IMR-90 (cell line): ENCODE data around the gene CYP2A13. TPM values are rescaled to one million over a fixed set of nuclear protein-coding genes. Genes with fewer than 3 reads are reported as not detected.

ENCODE experiments used
- ATAC-seq: fragments of 200-7000 bp; cut with Tn5 transposase; 2 replicates; pipeline ENCODE4 v1.9.1; 2020; ENCODE audit warnings: low read depth, mild to moderate bottlenecking, moderate library complexity
- Bru-seq: library from RNA; stranded (reverse); fragments of 400-500 nt; gene quantifications from one replicate; lab custom pipeline; 2021; lab: Mats Ljungman, UMichigan
- BruChase-seq, 2 experiments: library from RNA; stranded (reverse); fragments of 400-500 nt; gene quantifications; one replicate each; lab custom pipeline; 2021; lab: Mats Ljungman, UMichigan
- BruUV-seq: library from RNA; stranded (reverse); fragments of 400-500 nt; replicated peaks from 2 replicates; lab custom pipeline; 2021; lab: Mats Ljungman, UMichigan
- CTCF ChIA-PET: fragments of 300-600 bp; formaldehyde crosslinking; extraction: SDS; loops from one replicate; lab custom pipeline; 2021; ENCODE audit warnings: antibody characterized with exemption; lab: Yijun Ruan, JAX
- POLR2A ChIA-PET: fragments of 300-600 bp; sonication (Branson Sonifier 250); formaldehyde crosslinking; loops from one replicate; lab custom pipeline; 2022; ENCODE audit warnings: antibody characterized with exemption; ENCODE audit not compliant: unreplicated experiment; lab: Charles Lee
- DNase-seq: peaks from one replicate; pipeline ENCODE4 v3.0.0; 2013
- H2AFZ ChIP-seq: replicated peaks from 2 replicates; pipeline ENCODE3; 2013; ENCODE audit warnings: low read length, mild to moderate bottlenecking; ENCODE audit not compliant: poor library complexity
- H2AK5ac ChIP-seq: 2 replicates; pipeline ENCODE4 v1.6.1; 2013; ENCODE audit warnings: low read depth, low read length, inconsistent platforms
- H2AK9ac ChIP-seq: replicated peaks from 2 replicates; pipeline ENCODE3; 2013; ENCODE audit warnings: mild to moderate bottlenecking, low read depth, low read length, moderate library complexity; ENCODE audit not compliant: poor library complexity
- H2BK120ac ChIP-seq: 2 replicates; pipeline ENCODE4 v1.6.1; 2013; ENCODE audit warnings: low read depth, low read length, inconsistent platforms
- H2BK15ac ChIP-seq: 3 replicates; pipeline ENCODE4 v1.6.1; 2013; ENCODE audit warnings: low read depth, low read length, inconsistent platforms
- H2BK20ac ChIP-seq: 2 replicates; pipeline ENCODE4 v1.6.1; 2013; ENCODE audit warnings: low read depth, mild to moderate bottlenecking, inconsistent platforms, low read length, moderate library complexity
- H2BK5ac ChIP-seq: 2 replicates; pipeline ENCODE4 v1.6.1; 2013; ENCODE audit warnings: mild to moderate bottlenecking, low read depth, low read length, inconsistent platforms; ENCODE audit not compliant: poor library complexity, severe bottlenecking
- H3K14ac ChIP-seq: replicated peaks from 2 replicates; pipeline ENCODE4 v1.6.1; 2013; ENCODE audit warnings: low read depth, low read length, inconsistent platforms
- H3K18ac ChIP-seq: 2 replicates; pipeline ENCODE4 v1.6.1; 2013; ENCODE audit warnings: low read depth, low read length, control low read depth
- H3K23ac ChIP-seq: 2 replicates; pipeline ENCODE4 v1.6.1; 2013; ENCODE audit warnings: low read depth, low read length, inconsistent platforms
- H3K27ac ChIP-seq: 2 replicates; pipeline ENCODE4 v1.5.1; 2013; ENCODE audit warnings: mild to moderate bottlenecking, control low read depth, low read length; ENCODE audit not compliant: insufficient read depth
- H3K27me3 ChIP-seq: 2 replicates; pipeline ENCODE4 v1.6.1; 2013; ENCODE audit warnings: low read length; ENCODE audit not compliant: control insufficient read depth, insufficient read depth
- H3K36me3 ChIP-seq: 2 replicates; pipeline ENCODE4 v1.6.1; 2013; ENCODE audit warnings: low read length, mixed read lengths; ENCODE audit not compliant: control insufficient read depth, insufficient read depth
- H3K4ac ChIP-seq: 2 replicates; pipeline ENCODE4 v1.6.1; 2013; ENCODE audit warnings: low read depth, low read length, inconsistent platforms
- H3K4me1 ChIP-seq: 2 replicates; pipeline ENCODE4 v1.6.1; 2013; ENCODE audit warnings: low read length, mixed read lengths; ENCODE audit not compliant: control insufficient read depth, insufficient read depth
- H3K4me2 ChIP-seq: 2 replicates; pipeline ENCODE4 v1.6.1; 2013; ENCODE audit warnings: low read depth, mild to moderate bottlenecking, control low read depth, low read length, moderate library complexity
- H3K4me3 ChIP-seq: 2 replicates; pipeline ENCODE4 v1.5.1; 2013; ENCODE audit warnings: low read depth, mild to moderate bottlenecking, control low read depth, low read length, moderate library complexity; ENCODE audit not compliant: insufficient read depth
- H3K56ac ChIP-seq: 2 replicates; pipeline ENCODE4 v1.6.1; 2013; ENCODE audit warnings: low read length, inconsistent platforms; ENCODE audit not compliant: insufficient read depth; ENCODE audit errors: extremely low read depth
- H3K79me1 ChIP-seq, 2 experiments: 2 replicates each; pipeline ENCODE4 v1.6.1; 2013; ENCODE audit warnings: low read length in 2 of 2, inconsistent platforms in 1 of 2, low read depth in 1 of 2
- H3K9ac ChIP-seq: 2 replicates; pipeline ENCODE4 v1.6.1; 2013; ENCODE audit warnings: low read depth, low read length, control low read depth
- H3K9me1 ChIP-seq: 2 replicates; pipeline ENCODE4 v1.6.1; 2013; ENCODE audit warnings: low read length, inconsistent platforms; ENCODE audit not compliant: insufficient read depth
- H3K9me3 ChIP-seq: 2 replicates; pipeline ENCODE4 v1.6.1; 2013; ENCODE audit warnings: low read length; ENCODE audit not compliant: control insufficient read depth, insufficient read depth
- H4K20me1 ChIP-seq: 2 replicates; pipeline ENCODE4 v1.6.1; 2013; ENCODE audit warnings: low read length, inconsistent platforms; ENCODE audit not compliant: insufficient read depth
- H4K5ac ChIP-seq: 2 replicates; pipeline ENCODE4 v1.6.1; 2013; ENCODE audit warnings: mild to moderate bottlenecking, low read depth, low read length, control low read depth
- H4K8ac ChIP-seq, 2 experiments: 2 replicates each; pipeline ENCODE4 v1.6.1; 2013; ENCODE audit warnings: low read depth in 2 of 2, low read length in 2 of 2, control low read depth in 1 of 2, inconsistent platforms in 1 of 2
- H4K91ac ChIP-seq: 2 replicates; pipeline ENCODE4 v1.6.1; 2013; ENCODE audit warnings: low read depth, low read length, inconsistent platforms; ENCODE audit not compliant: insufficient read depth
- WGBS, 2 experiments: methylation state at CpG; one replicate each; pipeline versions ENCODE4 v1.1.5 to v1.1.7; 2013; ENCODE audit warnings: missing lambda C conversion rate in 2 of 2; ENCODE audit not compliant: insufficient read length in 1 of 2; ENCODE audit errors: extremely low coverage in 2 of 2; 5-methylcytosine and 5-hydroxymethylcytosine counted together
- dilution Hi-C: fragments of 300-500 bp; cut with HindIII; formaldehyde crosslinking; loops from one replicate; pipeline ENCODE4 v1.14.3; 2018; ENCODE audit warnings: low sequenced_read_pairs; ENCODE audit not compliant: unreplicated experiment
- in situ Hi-C: fragments of 300-500 bp; cut with MboI; formaldehyde crosslinking; loops from 3 replicates; pipeline ENCODE4 v1.14.3; 2019; ENCODE audit warnings: low sequenced_read_pairs, inconsistent platforms, mixed read lengths
- intact Hi-C: fragments of 100-400 bp; cut with micrococcal nuclease; formaldehyde crosslinking; loops from 2 replicates; pipeline ENCODE4 v1.10.0; 2022
- long read RNA-seq: library from polyadenylated mRNA; unstranded; transcript quantifications from one replicate; pipeline ENCODE4 v2.0.0, GENCODE V29; 2021; ENCODE audit not compliant: unreplicated experiment
- polyA plus RNA-seq, 3 experiments: library from polyadenylated mRNA; depleted of rRNA; stranded (reverse); fragments of >200 nt; gene quantifications; 2 replicates each; pipeline ENCODE4 v1.2.3, GENCODE V29; 2012; ENCODE audit warnings: low replicate concordance in 1 of 3
- total RNA-seq: library from RNA; depleted of rRNA; stranded (reverse); fragments of >200 nt; gene quantifications from 2 replicates; pipeline ENCODE4 v1.2.3, GENCODE V29; 2012; rRNA removed
- TF ChIP-seq, protein P1 (sequence below): fragments of 150-350 bp; IDR thresholded peaks from 2 replicates; pipeline ENCODE4 v1.6.1; 2017; ENCODE audit warnings: mild to moderate bottlenecking, antibody characterized with exemption, low read length, low read depth

CYP2A13 gene, protein sequence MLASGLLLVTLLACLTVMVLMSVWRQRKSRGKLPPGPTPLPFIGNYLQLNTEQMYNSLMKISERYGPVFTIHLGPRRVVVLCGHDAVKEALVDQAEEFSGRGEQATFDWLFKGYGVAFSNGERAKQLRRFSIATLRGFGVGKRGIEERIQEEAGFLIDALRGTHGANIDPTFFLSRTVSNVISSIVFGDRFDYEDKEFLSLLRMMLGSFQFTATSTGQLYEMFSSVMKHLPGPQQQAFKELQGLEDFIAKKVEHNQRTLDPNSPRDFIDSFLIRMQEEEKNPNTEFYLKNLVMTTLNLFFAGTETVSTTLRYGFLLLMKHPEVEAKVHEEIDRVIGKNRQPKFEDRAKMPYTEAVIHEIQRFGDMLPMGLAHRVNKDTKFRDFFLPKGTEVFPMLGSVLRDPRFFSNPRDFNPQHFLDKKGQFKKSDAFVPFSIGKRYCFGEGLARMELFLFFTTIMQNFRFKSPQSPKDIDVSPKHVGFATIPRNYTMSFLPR
- total RNA-seq: not detected in 2 replicates
- not detected in 2 replicates for polyA plus RNA-seq (2012; rRNA removed)
- polyA plus RNA-seq (2012; cell fraction: cytosol; rRNA removed): not detected in 2 replicates
- polyA plus RNA-seq (2012; cell fraction: nucleus; rRNA removed; ENCODE audit: low replicate concordance): not detected in 2 replicates
- Bru-seq, nascent RNA: not detected
- BruChase-seq, experiment 1, labeled RNA remaining after a 6-hour chase: not detected
- BruChase-seq, experiment 2, labeled RNA remaining after a 2-hour chase: not detected
- long read RNA-seq: 0 reads

GRCh38 chr19:41088151-41088550 lies at the start of gene CYP2A13:
TSS of gene CYP2A13 (plus strand) at chr19:41088451. CDS start at chr19:41088472, 21 bp downstream.
- CTCF ChIA-PET: no interaction called here

More at GRCh38 chr19:41088151-41088550, at the start of gene CYP2A13:
- H3K36me3 ChIP-seq: no peaks in the 10 kb centered on the region
- ATAC-seq (no peak), DNase-seq (no peak)
- no peak within 1 kb of the TSS for H3K9ac ChIP-seq
- no peak within 1 kb of the TSS for H3K18ac ChIP-seq
- WGBS, 2 experiments: no CpG with 5 or more reads among the region's 2 CpGs
- dilution Hi-C loops (no loop called here), in situ Hi-C loops (no loop called here), intact Hi-C loops (no loop called here)
- no peak within 1 kb of the TSS for H3K4me2 ChIP-seq
- H2BK20ac ChIP-seq: no peak within 1 kb of the TSS
- no peak within 1 kb of the TSS for H2AK5ac ChIP-seq
- no peak within 1 kb of the TSS for H2BK5ac ChIP-seq
- H3K56ac ChIP-seq: no peak within 1 kb of the TSS
- BruUV-seq: no TSS peak
- peaks cover 2% of the 10 kb centered on the region for H3K27me3 ChIP-seq
- H3K4me3 ChIP-seq: no peak within 1 kb of the TSS
- H2BK15ac ChIP-seq: no peak within 1 kb of the TSS
- no peak within 1 kb of the TSS for H2AK9ac ChIP-seq
- no peak within 1 kb of the TSS for H2BK120ac ChIP-seq
- H3K4me1 ChIP-seq: no peaks in the 10 kb centered on the region
- no peak within 1 kb of the TSS for H3K14ac ChIP-seq
- H3K4ac ChIP-seq: no peak within 1 kb of the TSS
- H4K91ac ChIP-seq: no peak within 1 kb of the TSS
- no peaks in the 10 kb centered on the region for H4K20me1 ChIP-seq
- no peak within 1 kb of the TSS for H3K23ac ChIP-seq
- no peaks in the 10 kb centered on the region for H3K9me3 ChIP-seq
- H3K79me1 ChIP-seq: no peaks in the 10 kb centered on the region
- H3K27ac ChIP-seq: no peak within 1 kb of the TSS
- POLR2A ChIA-PET: no interaction called here
- no peak within 1 kb of the TSS for H2AFZ ChIP-seq
- no peak within 1 kb of the TSS for H4K8ac ChIP-seq
- TF ChIP-seq, protein P1, sequence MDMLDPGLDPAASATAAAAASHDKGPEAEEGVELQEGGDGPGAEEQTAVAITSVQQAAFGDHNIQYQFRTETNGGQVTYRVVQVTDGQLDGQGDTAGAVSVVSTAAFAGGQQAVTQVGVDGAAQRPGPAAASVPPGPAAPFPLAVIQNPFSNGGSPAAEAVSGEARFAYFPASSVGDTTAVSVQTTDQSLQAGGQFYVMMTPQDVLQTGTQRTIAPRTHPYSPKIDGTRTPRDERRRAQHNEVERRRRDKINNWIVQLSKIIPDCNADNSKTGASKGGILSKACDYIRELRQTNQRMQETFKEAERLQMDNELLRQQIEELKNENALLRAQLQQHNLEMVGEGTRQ: no peak
- no peaks in the 10 kb centered on the region for H3K9me1 ChIP-seq
- H4K5ac ChIP-seq: no peak within 1 kb of the TSS
